H7 (cell line): ENCODE measurements around the gene YBX3. TPM values are rescaled to one million over a fixed set of nuclear protein-coding genes. Genes with fewer than 3 reads are reported as not detected.

Experiments
- DNase-seq: peaks from one replicate; pipeline ENCODE4 v3.0.0; 2012
- H3K27me3 ChIP-seq: 2 replicates; pipeline ENCODE4 v1.6.0; 2011; ENCODE audit warnings: mild to moderate bottlenecking, low read length; ENCODE audit not compliant: control insufficient read depth, insufficient read depth
- H3K36me3 ChIP-seq: replicated peaks from 2 replicates; pipeline ENCODE4 v1.5.1; 2011; ENCODE audit warnings: low read length; ENCODE audit not compliant: control insufficient read depth, insufficient read depth
- H3K4me3 ChIP-seq: 2 replicates; pipeline ENCODE4 v1.5.1; 2011; ENCODE audit warnings: low read depth, mild to moderate bottlenecking, control low read depth, low read length, moderate library complexity; ENCODE audit not compliant: insufficient read depth
- total RNA-seq: library from RNA; depleted of rRNA; stranded (reverse); fragments of >200 nt; shearing (Covaris generic); gene quantifications from 2 replicates; pipeline ENCODE4 v1.2.3, GENCODE V29; 2014; rRNA removed

Gene YBX3
- total RNA-seq, 1 experiment from 2014 or later: 108 TPM

- no peak for DNase-seq
- Histone ChIP-seq H3K36me3 (no peaks in the 10 kb centered on the region), H3K27me3 (no peaks in the 10 kb centered on the region), H3K4me3 (no peak overlapping the region)
These were observed 53.6 kb downstream of the YBX3 start for GRCh38 chr12:10669533-10669932.

GRCh38 chr12:10668526-10668925 lies 54.6 kb downstream of the YBX3 start:
- H3K4me3 ChIP-seq: no peak overlapping the region
- H3K27me3 ChIP-seq: no peaks in the 10 kb centered on the region
- DNase-seq: no peak
- no peaks in the 10 kb centered on the region for H3K36me3 ChIP-seq

GRCh38 chr12:10667581-10667980 lies 55.5 kb downstream of the YBX3 start:
- DNase-seq: no peak
- H3K27me3 ChIP-seq: no peaks in the 10 kb centered on the region
- H3K36me3 ChIP-seq: no peaks in the 10 kb centered on the region
- H3K4me3 ChIP-seq: no peak overlapping the region

GRCh38 chr12:10664499-10664898 lies 58.6 kb downstream of the YBX3 start:
- H3K36me3 ChIP-seq: no peaks in the 10 kb centered on the region
- DNase-seq: no peak
- no peaks in the 10 kb centered on the region for H3K27me3 ChIP-seq
- no peak overlapping the region for H3K4me3 ChIP-seq

- no peak for DNase-seq
- H3K27me3 ChIP-seq: no peaks in the 10 kb centered on the region
These were observed 59.3 kb downstream of the YBX3 start for GRCh38 chr12:10663869-10664268.

GRCh38 chr12:10661338-10661737 lies 61.8 kb downstream of the YBX3 start:
- Histone ChIP-seq H3K36me3 (no peaks in the 10 kb centered on the region), H3K27me3 (no peaks in the 10 kb centered on the region), H3K4me3 (no peak overlapping the region)
- no peak for DNase-seq

More at GRCh38 chr12:10663869-10664268, 59.3 kb downstream of the YBX3 start:
- H3K36me3 ChIP-seq: no peaks in the 10 kb centered on the region
- no peak overlapping the region for H3K4me3 ChIP-seq

GRCh38 chr12:10654003-10654402 lies 69.1 kb downstream of the YBX3 start:
- no peaks in the 10 kb centered on the region for H3K27me3 ChIP-seq
- no peak overlapping the region for H3K4me3 ChIP-seq

GRCh38 chr12:10652192-10652591 lies 70.9 kb downstream of the YBX3 start:
- H3K4me3 ChIP-seq: no peak overlapping the region
- no peak for DNase-seq

More at GRCh38 chr12:10654003-10654402, 69.1 kb downstream of the YBX3 start:
- no peaks in the 10 kb centered on the region for H3K36me3 ChIP-seq
- DNase-seq: no peak

More at GRCh38 chr12:10652192-10652591, 70.9 kb downstream of the YBX3 start:
- no peaks in the 10 kb centered on the region for H3K36me3 ChIP-seq
- H3K27me3 ChIP-seq: no peaks in the 10 kb centered on the region

Other genes starting within 250 kb of the YBX3 start
- gene EIF2S3B, start 217.4 kb downstream of the YBX3 start, total RNA-seq: 13.3 and 15.4 TPM in 2 replicates
- 23.1 and 29.1 TPM in 2 replicates for gene MAGOHB, start 109.7 kb downstream of the YBX3 start, total RNA-seq
- 2.0 and 2.9 TPM in 2 replicates for gene STYK1, start 49.3 kb downstream of the YBX3 start, total RNA-seq
- gene TAS2R7, start 79.3 kb upstream of the YBX3 start, total RNA-seq: not detected in 2 replicates
- not detected in 2 replicates for gene TAS2R8, start 84.0 kb upstream of the YBX3 start, total RNA-seq
- gene TAS2R9, start 86.8 kb upstream of the YBX3 start, total RNA-seq: not detected in 2 replicates
- 0.10 TPM in 1 of 2 replicates, not detected in the other for gene TAS2R10, start 103.0 kb upstream of the YBX3 start, total RNA-seq
- gene PRR4, start 126.2 kb upstream of the YBX3 start, total RNA-seq: 0.78 and 2.1 TPM in 2 replicates
- 5.2 and 7.0 TPM in 2 replicates for gene PRH1, start 160.9 kb upstream of the YBX3 start, total RNA-seq
- 0.24 TPM in 1 of 2 replicates, not detected in the other for gene TAS2R13, start 186.2 kb upstream of the YBX3 start, total RNA-seq
- gene PRH2, start 205.9 kb upstream of the YBX3 start, total RNA-seq: 0.21 TPM in 1 of 2 replicates, not detected in the other
- 0.10 and 0.92 TPM in 2 replicates for gene TAS2R14, start 215.9 kb upstream of the YBX3 start, total RNA-seq